NCI-H446 treated with DMSO at 0.1 percent for 48 hours (cell line): ENCODE measurements around the gene PARD3B.
A peak's percentile ranks its signal among the peaks of the same experiment; 100 is the strongest.

Experiments used
- DNase-seq: peaks from one replicate; lab custom pipeline; 2025; lab: John Stamatoyannopoulos, UW

The PARD3B gene

GRCh38 chr2:204840504-204840903 lies 295.2 kb downstream of the PARD3B start:
- no peak for DNase-seq

GRCh38 chr2:204842068-204842467 lies 296.8 kb downstream of the PARD3B start:
- DNase-seq, result no peak

- peak; percentile 16 for DNase-seq
Observed at GRCh38 chr2:204842661-204843485, 297.6 kb downstream of the PARD3B start.

- DNase-seq, result no peak
Observed at GRCh38 chr2:204846471-204846870, 301.2 kb downstream of the PARD3B start.

GRCh38 chr2:204849892-204850291 lies 304.6 kb downstream of the PARD3B start:
- peak; percentile 33 for DNase-seq

DNA sequence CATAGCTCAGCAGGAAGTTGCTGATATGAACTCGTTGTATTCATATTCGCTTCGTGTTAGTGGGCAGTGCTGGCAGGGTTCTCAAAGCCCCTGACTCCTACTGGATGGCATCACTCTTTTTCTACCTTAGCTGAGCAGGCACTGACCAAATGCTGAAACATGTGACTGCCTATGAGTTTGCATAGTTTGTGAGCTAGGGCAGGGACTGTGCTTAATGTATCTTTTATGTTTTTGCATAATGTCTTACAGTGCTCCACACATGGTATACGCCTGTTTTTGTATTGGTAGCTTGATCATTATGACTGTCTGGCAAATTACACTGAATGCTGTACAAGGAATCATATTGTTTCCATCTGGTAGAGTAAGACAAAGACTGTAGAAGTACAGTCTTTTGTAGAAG lies 305.3 kb downstream of the PARD3B start:
- DNase-seq, result no peak

DNA sequence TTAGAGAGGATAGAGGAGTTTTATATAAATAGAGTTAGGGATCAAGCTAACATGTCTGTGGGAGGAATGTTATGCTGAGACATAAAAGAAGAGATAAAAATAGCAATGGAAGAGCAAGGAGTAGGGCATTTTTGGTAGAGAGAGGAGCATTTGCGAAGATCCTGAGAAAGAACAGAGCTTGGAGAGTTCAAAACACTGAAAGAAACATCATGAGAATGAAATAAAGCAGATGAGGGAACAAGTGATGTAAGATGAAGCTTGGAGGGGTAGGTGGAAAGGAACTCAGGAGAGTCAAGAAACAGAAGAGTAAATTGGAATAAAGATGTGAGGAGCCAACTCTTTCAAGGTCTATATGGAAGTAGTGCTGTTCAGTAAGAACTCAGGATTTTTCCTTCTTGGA lies 308.6 kb downstream of the PARD3B start:
- no peak for DNase-seq

DNA sequence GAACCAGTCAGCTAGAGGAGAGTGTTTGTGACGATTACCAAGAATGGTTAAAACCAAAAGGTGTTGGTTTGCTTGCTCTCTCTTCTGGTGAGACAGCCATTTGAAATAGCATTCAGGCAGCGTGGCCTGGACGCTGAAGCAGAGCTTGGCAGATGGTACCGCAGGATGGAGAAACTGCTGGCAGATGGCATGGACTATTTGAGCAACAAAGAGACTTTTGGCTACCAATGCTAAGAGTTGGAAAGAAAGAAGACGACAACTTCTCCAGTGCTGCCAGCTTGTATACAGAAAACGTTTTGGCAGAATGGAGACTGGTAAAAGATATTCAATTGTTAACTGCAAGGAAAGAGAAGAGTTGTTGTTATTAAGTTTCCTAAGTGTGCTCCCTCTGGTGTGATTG lies 315.0 kb downstream of the PARD3B start:
- DNase-seq, result peak; percentile 98

GRCh38 chr2:204862809-204863208 lies 317.5 kb downstream of the PARD3B start:
- DNase-seq, result no peak

- no peak for DNase-seq
Observed at GRCh38 chr2:204863336-204863735, 318.1 kb downstream of the PARD3B start.

GRCh38 chr2:204869132-204869823 lies 324.0 kb downstream of the PARD3B start:
- no peak for DNase-seq

DNA sequence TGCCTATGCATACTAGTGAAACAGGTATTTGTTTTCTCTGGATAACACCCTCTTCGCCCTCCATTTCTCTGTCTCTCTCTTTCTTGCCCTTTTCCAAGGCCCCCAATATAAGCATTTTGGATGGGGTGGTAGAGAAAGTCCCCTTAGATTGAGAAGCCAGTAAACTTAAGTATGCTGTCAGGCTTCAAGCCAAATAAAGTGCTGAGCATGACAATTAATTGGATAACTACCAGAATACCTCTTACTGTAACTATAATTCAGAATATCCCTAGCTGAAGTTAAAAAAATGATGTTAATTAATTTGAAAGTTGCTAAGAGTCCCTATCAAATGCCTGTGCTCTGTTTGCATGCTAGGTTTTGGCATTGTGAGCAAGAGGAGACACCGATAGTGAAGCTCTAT lies 324.8 kb downstream of the PARD3B start:
- no peak for DNase-seq

- peak; percentile 53 for DNase-seq
Observed at GRCh38 chr2:204871231-204871953, 326.1 kb downstream of the PARD3B start.

- no peak for DNase-seq
Observed at GRCh38 chr2:204876311-204876710, 331.0 kb downstream of the PARD3B start.

GRCh38 chr2:204877691-204878090 lies 332.4 kb downstream of the PARD3B start:
- DNase-seq, result no peak

DNA sequence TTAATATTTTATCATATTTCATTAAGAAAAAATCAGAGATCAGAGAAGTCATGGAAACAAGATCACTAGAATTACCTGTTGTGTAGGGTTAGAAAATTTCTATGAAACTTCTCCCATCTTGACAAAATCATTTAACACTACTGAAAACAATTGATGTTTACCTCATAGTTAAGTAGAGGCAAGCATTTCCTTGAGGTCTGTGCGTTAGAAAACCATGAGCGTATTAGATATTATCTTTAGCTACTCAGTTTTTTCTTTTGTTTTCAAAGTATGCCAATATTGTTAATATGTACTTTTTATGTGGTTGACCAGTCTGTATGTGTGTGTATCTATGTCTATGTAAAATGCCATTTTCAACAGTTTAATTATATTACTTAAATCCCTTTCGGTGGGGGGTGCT lies 335.7 kb downstream of the PARD3B start:
- DNase-seq, result no peak

GRCh38 chr2:204881655-204882054 lies 336.4 kb downstream of the PARD3B start:
- DNase-seq, result no peak

GRCh38 chr2:204885747-204886146 lies 340.5 kb downstream of the PARD3B start:
- DNase-seq, result no peak

GRCh38 chr2:204886713-204887112 lies 341.4 kb downstream of the PARD3B start:
- DNase-seq, result no peak

- DNase-seq, result peak; percentile 13
Observed at GRCh38 chr2:204888222-204888621, 342.9 kb downstream of the PARD3B start.

- no peak for DNase-seq
Observed at GRCh38 chr2:204890680-204891079, 345.4 kb downstream of the PARD3B start.

DNA sequence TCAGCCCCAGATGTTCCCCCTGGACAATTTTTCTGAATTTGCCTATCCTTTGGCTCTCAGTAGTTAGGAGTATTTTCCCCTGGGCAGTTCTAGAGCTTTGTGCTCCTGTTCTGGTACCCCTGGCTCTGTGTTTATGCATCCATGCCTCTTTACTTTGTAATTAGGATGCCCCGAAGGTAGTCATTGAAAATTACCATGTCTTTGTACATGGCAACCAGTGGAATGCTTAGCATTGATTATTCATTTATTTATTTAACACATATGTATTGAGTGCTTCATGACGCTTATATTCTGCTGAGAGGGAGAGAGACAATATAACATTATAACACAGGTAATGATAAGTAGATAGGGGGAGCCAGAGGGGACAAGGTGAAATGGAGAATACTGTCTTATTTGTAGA lies 346.5 kb downstream of the PARD3B start:
- DNase-seq, result no peak
